ENCODE data around the gene M6PR.

The M6PR gene

DNA sequence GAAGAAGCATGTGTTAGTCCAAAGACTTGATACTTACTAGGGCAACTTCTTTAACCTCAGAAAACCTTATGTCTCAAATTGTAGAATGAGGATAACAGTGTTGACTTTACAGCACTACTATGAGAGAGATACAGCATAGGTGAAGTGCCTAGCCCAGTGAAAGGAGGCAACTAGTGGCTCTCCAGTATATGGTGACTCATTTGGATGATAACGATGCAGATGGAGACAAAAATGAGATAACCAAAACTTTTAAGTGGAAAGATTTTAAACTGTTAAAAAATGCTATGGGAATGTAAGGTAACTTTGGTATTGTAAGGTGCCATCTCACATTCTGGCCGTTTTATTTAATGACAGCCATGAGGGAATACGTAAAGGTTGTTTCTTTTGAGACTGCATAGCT, 32.4 kb downstream of the M6PR start:
- no peak for DNase-seq (ENCODE audit: low read depth)
- no peak overlapping the region for H3K4me3 ChIP-seq (ENCODE audit: low read length)
- TF ChIP-seq, protein P1, sequence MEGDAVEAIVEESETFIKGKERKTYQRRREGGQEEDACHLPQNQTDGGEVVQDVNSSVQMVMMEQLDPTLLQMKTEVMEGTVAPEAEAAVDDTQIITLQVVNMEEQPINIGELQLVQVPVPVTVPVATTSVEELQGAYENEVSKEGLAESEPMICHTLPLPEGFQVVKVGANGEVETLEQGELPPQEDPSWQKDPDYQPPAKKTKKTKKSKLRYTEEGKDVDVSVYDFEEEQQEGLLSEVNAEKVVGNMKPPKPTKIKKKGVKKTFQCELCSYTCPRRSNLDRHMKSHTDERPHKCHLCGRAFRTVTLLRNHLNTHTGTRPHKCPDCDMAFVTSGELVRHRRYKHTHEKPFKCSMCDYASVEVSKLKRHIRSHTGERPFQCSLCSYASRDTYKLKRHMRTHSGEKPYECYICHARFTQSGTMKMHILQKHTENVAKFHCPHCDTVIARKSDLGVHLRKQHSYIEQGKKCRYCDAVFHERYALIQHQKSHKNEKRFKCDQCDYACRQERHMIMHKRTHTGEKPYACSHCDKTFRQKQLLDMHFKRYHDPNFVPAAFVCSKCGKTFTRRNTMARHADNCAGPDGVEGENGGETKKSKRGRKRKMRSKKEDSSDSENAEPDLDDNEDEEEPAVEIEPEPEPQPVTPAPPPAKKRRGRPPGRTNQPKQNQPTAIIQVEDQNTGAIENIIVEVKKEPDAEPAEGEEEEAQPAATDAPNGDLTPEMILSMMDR (conservative IDR thresholded peaks at IDR 0.05; ENCODE audit: low read length) = no peak

DNA sequence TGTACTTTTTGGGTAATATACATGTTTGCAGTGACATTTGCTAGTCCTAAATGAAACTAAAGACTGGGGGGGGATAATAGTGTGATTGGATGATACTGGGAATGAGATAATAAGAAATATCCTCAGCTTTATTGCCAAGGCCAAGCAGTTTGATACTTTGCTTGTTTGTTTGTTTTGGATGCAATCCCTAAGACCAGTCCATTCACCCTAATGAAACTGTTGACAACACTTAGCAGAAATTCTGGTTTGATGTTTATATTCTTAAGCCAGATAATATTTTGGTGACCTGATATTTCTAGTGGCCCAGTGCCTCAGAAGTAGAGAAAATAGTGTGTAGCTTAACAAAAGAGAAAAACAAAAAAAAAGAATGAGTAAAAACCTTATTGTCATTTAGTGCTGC, 33.3 kb downstream of the M6PR start:
- no peak for DNase-seq (ENCODE audit: low read depth)
- no peak overlapping the region for H3K4me3 ChIP-seq (ENCODE audit: low read length)
- TF ChIP-seq, protein P1 (conservative IDR thresholded peaks at IDR 0.05; ENCODE audit: low read length) = no peak

DNA sequence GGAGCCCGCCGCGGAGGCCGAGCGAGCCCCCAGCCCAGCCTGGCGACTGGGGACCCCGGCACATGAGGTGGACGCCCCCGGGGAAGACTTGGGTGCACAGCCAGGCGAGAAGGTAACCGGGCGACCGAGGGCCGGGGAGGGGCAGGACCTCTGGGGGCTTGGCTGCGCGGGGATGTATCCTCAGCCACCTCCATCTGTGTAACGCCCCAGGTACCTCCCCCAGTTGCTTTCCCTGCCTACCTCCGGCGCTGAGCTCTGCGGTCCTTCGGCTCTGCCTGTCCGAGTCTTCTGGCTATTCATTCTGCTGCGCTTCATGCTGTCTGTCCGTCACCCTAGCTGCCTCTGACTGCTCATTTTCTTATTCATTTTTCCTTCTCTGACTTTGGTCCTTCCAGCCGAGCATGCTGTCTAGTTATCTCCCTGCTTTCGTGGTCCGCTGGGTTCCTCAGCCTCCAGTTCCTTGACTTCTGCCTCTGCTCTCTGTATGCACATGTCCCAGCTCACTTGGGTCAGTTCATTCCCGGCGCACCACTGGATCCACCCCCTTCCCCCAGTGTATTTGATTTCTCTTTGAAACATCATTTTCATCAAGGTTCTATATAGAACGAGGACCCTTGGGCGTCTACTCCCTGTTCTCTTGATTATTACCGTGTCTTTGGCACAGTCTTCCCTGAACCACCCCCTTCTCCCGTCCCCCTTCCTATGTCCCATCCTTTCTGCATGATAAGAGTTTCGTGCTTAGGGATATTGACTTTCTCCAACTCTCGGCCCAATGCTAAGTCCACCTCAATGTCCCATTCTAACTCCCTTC, 34.5 kb downstream of the M6PR start:
- TF ChIP-seq, protein P1 (conservative IDR thresholded peaks at IDR 0.05; ENCODE audit: low read length) = no peak
- DNase-seq (ENCODE audit: low read depth) = peak; percentile 17
- peak overlapping the region; percentile 85 for H3K4me3 ChIP-seq (ENCODE audit: low read length)

DNA sequence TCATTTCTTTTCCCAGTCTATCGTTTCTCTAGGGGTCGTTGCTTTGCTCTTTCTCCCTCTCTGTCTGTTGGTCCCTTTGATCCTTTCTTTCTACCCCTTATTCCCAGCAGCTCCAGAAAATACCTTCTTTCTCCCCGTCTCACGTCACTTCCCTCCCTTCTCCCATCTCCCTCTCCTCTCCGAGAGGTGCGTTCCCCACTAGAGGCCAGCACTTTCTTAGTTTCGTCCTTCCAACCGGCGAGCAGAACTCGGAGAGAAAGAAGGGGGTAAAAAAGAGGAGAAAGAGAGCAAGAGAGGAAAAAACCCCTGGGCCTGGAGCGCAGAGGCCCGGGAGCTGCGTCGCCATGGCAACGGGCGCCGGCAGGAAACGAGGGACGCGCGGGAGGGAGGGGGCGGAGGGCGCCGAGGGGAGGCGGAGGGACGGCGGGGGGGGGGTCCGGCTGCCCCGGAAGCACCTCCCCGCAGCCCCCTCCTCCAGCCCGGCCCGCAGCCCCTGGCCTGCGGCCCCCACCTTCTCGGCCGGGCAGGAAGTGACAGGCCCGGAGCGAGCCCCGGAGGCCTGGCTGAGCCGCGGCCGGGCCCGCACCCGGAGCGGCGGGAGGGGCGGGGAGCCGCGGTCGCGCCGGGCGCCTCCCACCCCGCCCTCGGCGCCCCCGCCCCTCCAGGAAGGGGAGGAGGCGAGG, 35.3 kb downstream of the M6PR start, which contains the start of gene PHC1:
Gene PHC1, plus strand, starts transcription at position 477 of the 683 bp plus-strand sequence. CDS start 3,169 bp downstream, outside the sequence.
- peak; percentile 69 for DNase-seq (ENCODE audit: low read depth)
- TF ChIP-seq, protein P1 (conservative IDR thresholded peaks at IDR 0.05; ENCODE audit: low read length) = peak; percentile 57
- peak within 1 kb of the TSS; percentile 85 for H3K4me3 ChIP-seq (ENCODE audit: low read length)

DNA sequence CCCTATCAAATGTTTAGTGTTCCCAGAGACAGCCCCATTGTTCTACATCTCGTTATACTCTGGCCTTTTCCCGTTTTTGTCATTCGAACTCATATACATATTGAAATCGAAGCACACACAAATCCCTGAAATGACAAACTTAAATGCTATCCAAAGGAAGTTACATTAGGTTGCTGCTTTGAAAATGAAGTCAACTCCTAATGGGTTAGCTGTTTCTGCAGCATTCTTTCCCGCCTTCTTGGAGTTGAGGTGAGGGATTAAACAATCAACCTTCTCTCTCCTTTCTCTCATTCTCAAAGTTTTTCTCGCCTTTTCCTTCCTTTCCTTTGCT, 35.8 kb downstream of the M6PR start:
- TF ChIP-seq, protein P1 (conservative IDR thresholded peaks at IDR 0.05; ENCODE audit: low read length) = no peak
- peak overlapping the region; percentile 70 for H3K4me3 ChIP-seq (ENCODE audit: low read length)
- peak; percentile 5 for DNase-seq (ENCODE audit: low read depth)

DNA sequence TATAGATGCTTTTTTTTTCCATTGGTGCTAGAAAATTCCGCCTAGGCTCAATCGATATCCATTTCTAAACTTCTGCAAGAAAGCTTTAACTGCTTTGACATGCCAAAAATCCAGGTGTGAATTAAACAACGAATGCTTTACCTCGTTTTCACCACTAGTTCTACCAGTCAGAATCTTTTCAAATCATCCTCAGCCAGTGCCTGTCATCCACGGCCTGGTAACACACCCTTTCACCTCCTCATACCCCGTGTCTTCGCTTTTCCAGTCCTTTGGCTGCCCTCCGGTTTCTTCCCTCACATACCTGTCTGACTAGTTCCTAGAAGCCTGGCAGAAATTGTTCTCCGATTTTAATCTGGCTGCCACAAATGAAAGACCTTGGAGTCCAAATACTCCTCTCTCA, 36.5 kb downstream of the M6PR start:
- no peak overlapping the region for H3K4me3 ChIP-seq (ENCODE audit: low read length)
- TF ChIP-seq, protein P1 (conservative IDR thresholded peaks at IDR 0.05; ENCODE audit: low read length) = peak; percentile 22; the same call in 1 of the 2 replicates
- DNase-seq (ENCODE audit: low read depth) = no peak
